PFSK-1 (cell line): ENCODE measurements around the gene QPCT.

Experiments used
- POLR2AphosphoS5 ChIP-seq: IDR thresholded peaks from 2 replicates; pipeline ENCODE4 v1.6.1; 2012; ENCODE audit warnings: low read depth, mild to moderate bottlenecking, control low read depth, low read length, moderate library complexity
- TF ChIP-seq, protein P1 (sequence below), 2 experiments: IDR thresholded peaks; 2 replicates each; pipeline versions ENCODE4 v1.6.1 to v1.8.0; 2011 to 2012; ENCODE audit warnings: low read depth in 2 of 2, low read length in 2 of 2, control low read depth in 1 of 2, inconsistent platforms in 1 of 2, mild to moderate bottlenecking in 1 of 2, moderate library complexity in 1 of 2; ENCODE audit not compliant: insufficient read depth in 1 of 2

DNA sequence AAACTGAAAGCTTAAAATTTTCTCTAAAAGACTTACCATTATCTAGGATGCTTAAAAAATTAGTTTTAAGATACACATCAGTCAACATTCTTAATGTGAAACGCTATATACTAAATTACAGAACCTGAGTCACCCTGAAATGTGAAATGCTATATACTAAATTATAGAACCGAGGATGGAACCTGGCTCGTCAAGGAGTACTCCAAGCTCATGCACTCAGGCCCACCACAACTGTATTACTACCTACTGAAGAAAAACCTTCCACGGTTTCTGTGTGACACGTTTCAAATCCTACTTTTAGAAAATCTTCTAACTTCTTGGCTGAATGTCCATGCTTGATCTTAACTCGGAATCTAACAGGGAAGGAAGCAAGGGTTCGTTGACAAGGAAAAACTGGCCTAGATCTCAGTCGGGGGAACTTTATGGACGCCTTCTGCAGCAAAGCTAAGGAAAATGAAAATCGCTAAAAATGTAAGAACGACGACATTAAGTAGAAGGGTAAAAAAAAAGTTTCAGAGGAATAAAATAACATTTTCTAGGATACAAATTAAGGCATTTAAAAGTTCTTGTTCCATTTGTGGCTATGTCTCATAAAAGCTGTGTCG lies 21.2 kb upstream of the QPCT start:
- TF ChIP-seq, protein P1, sequence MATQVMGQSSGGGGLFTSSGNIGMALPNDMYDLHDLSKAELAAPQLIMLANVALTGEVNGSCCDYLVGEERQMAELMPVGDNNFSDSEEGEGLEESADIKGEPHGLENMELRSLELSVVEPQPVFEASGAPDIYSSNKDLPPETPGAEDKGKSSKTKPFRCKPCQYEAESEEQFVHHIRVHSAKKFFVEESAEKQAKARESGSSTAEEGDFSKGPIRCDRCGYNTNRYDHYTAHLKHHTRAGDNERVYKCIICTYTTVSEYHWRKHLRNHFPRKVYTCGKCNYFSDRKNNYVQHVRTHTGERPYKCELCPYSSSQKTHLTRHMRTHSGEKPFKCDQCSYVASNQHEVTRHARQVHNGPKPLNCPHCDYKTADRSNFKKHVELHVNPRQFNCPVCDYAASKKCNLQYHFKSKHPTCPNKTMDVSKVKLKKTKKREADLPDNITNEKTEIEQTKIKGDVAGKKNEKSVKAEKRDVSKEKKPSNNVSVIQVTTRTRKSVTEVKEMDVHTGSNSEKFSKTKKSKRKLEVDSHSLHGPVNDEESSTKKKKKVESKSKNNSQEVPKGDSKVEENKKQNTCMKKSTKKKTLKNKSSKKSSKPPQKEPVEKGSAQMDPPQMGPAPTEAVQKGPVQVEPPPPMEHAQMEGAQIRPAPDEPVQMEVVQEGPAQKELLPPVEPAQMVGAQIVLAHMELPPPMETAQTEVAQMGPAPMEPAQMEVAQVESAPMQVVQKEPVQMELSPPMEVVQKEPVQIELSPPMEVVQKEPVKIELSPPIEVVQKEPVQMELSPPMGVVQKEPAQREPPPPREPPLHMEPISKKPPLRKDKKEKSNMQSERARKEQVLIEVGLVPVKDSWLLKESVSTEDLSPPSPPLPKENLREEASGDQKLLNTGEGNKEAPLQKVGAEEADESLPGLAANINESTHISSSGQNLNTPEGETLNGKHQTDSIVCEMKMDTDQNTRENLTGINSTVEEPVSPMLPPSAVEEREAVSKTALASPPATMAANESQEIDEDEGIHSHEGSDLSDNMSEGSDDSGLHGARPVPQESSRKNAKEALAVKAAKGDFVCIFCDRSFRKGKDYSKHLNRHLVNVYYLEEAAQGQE (IDR thresholded peaks at IDR 0.05; ENCODE audit: insufficient read depth in 1 of 2, low read depth in 2 of 2, low read length in 2 of 2), result no peak
- TF ChIP-seq POLR2AphosphoS5, result no peak
